ELF-1 (cell line): ENCODE data around the gene ZNF580.
A peak's percentile ranks its signal among the peaks of the same experiment; 100 is the strongest.

Source experiments
- DNase-seq: peaks from one replicate; pipeline ENCODE4 v3.0.0-alpha.2; 2016; ENCODE audit warnings: low read depth, low spot score

The ZNF580 gene

DNA sequence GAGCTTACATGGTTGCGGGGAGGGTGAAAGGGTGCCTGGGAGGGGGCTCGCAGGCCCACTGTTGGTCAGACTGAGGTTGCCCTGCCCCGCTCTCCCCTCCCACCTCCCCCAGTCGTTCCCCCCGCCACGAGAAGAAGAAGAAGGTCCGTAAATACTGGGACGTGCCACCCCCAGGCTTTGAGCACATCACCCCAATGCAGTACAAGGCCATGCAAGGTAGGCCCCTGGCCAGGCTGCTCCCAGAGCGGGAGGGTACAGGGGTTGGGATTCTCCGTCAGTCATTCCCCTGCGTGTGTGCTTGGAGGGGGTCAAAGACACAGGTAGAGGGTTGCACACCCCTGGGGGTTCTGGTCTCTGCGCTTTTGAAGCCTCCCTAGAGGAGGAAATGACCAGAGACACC is 19.6 kb downstream of the ZNF580 start:
- DNase-seq = no peak

- DNase-seq = no peak
These were observed 20.2 kb downstream of the ZNF580 start for GRCh38 chr19:55660991-55661390.

- no peak for DNase-seq
These were observed 21.0 kb downstream of the ZNF580 start for GRCh38 chr19:55661826-55662225.

GRCh38 chr19:55663846-55664536 is 23.2 kb downstream of the ZNF580 start:
- no peak for DNase-seq

- no peak for DNase-seq
These were observed 25.7 kb downstream of the ZNF580 start for GRCh38 chr19:55666343-55667005.

- DNase-seq = no peak
These were observed 26.2 kb downstream of the ZNF580 start for GRCh38 chr19:55667006-55667381.

DNA sequence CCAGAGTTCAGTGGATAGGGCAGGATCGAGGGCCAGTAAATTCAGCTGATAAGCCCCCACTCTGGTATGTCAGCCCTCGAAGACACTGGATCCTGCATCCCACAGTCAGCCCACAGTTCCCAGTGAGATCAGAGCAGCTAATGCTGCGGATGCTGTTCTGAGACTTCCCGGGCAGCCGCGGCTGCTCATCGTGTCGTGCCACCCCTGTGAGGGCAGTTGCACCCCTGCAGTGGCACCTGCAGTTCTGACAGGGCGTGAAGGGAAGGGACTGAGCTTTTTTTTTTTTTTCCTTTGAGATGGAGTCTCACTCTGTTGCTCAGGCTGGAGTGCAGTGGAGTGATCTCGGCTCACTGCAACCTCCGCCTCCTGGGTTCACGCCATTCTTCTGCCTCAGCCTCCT is 26.7 kb downstream of the ZNF580 start:
- no peak for DNase-seq

GRCh38 chr19:55667958-55668357 is 27.2 kb downstream of the ZNF580 start:
- DNase-seq = no peak

GRCh38 chr19:55668603-55669348 is 28.0 kb downstream of the ZNF580 start:
- no peak for DNase-seq

DNA sequence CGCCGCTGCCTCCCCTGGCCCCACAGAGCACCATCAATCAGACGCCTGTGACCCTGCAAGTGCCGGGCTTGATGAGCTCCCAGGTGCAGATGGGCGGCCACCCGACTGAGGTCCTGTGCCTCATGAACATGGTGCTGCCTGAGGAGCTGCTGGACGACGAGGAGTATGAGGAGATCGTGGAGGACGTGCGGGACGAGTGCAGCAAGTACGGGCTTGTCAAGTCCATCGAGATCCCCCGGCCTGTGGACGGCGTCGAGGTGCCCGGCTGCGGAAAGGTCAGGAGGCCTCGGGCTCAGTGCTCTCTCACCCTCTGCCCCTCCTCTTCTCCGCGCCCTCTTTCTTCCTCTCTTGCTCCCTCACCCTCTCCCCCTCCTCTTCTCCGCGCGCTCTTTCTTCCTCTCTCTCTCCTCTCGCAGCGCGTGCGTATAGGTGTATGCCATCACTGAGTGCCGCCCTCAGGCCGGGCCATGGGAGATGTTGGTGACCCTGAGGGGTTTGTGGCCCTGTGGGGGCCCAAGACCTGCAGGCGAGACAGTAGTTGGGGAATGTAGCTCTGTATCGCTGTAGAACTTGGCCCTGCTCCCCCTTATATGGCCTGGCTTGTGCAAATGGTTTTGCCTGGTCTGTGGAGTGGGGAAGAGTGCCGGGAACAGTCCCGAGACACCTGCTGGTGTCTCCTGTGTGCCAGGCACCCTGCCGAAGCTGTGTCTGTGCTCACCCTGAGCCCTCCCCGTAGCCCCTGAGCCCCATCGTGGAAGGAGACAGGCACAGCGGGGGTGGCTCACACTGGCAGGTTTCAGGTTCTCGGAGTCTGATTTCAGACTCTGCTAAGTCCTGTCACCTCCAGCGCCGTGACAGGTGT is 28.8 kb downstream of the ZNF580 start:
- DNase-seq = no peak

- no peak for DNase-seq
These were observed 29.7 kb downstream of the ZNF580 start for GRCh38 chr19:55670280-55671053.

GRCh38 chr19:55671054-55671378 is 30.2 kb downstream of the ZNF580 start:
- DNase-seq = no peak

GRCh38 chr19:55672418-55672817 is 31.6 kb downstream of the ZNF580 start:
- no peak for DNase-seq

GRCh38 chr19:55673465-55673864 is 32.7 kb downstream of the ZNF580 start:
- DNase-seq = no peak

GRCh38 chr19:55673889-55674288 is 33.1 kb downstream of the ZNF580 start:
- DNase-seq = no peak

DNA sequence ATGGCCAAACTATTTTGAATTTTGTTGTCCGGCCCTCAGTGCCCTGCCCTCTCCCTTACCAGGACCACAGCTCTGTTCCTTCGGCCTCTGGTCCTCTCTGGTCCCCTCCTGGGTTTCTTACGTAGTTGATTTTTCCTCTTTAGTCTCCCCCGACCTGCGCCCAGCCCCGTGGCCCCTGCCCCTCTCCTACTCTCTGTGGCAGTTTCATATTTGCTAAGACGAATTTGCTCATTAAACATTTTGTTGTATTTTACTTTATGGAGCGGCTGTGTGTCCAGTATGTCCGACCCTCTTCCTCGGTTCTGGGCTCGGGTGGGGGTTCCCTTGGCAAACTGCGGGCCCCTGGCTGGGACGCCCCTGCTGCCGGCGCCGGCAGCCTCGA is 33.6 kb downstream of the ZNF580 start:
- peak; percentile 25 for DNase-seq

DNA sequence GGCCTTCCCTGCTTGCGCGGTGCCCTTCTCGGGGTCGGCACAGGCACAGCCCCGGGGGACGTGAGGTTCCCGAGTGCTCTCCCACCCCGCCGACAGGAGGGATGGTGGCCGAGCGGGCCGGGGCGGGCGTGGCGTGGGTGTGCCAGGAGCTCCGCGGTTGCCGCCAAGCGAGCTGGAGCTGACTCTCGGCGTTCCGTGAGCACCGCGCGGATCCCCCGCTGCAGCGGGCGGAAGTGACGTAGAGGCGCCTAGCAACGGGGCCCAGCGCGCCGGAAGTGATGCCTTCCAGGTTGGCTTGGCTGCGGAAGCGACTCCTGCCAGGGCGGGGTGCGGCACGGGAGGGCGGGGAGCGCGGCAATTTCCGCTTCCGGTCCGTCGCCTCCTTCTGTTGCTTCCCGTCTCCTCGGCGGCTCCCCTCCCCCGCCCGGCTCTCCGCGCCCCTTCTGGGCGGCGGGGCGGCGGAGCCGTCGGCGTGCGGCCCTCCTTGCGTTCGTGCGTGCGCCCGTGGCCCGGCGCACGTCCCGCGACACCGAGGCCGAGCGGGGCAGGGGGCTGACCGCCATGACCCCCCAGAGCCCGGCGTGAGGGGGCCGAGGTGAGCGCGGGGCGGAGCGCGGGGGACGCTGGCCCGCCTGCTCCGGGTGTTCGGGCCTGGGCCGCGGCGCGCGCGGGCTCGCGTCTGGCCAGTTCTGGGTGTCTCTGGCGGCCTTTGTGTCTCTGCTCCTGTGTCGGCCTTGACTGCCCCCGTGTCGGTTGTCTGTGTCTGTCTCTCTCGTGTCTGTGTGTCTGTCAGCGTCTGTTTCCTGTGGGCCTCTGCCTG is 34.2 kb downstream of the ZNF580 start, which contains the start of gene EPN1:
Gene EPN1, plus strand, starts transcription at position 386 of the 820 bp plus-strand sequence. CDS start 3,402 bp downstream, outside the sequence.
- DNase-seq = peak; percentile 98

DNA sequence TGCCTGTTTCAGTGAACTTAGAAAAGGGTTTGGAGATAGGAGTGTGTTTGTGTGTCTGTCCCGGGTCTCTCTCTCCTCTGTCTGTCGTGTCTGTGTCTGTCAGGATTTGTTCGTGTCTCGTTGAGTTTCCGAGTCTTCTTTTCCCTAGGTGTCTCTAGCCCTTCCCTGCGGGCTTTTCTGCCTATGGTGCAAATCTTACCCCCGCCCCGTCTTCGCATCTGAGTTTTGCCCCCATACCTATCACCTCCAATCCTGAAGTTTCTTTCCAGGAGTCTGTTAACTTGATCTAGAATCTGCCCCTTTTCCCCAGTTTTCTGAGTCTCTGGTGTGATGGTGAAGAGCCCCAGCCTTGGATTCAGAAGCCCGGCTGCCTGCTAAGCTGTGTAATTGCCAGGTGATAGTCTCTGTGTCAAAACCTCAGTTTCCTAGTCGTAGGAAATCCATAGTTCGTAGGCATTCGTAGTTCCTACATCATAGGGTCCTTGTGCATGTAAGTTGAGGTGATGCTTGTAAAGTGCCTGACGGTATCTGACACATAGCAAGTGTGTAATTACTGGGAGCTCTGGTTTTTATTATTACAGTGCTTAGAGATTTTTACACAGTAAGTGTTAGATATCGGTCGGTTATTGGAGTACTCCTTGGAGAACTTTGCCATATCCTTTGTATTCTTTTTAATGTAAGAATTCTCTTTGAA is 35.0 kb downstream of the ZNF580 start:
- DNase-seq = no peak

DNA sequence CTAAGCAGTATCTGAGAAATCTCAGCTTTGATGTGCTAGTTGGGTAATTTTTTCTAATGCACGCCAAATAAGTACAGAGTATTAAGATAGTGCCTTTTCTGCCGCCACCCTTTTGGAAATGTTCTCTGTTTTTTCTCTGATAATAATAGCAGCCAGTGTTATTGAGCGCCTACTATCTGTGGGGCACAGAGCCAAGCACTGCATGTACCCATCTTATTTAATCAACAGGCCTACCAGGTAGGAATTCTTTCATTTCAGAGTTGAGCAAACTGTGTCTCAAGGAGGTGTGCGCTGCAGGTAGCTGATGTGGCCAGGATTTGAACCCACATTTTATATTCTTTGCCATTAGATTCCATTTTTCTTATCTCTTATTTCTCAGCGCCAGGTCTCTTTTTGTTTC is 35.6 kb downstream of the ZNF580 start:
- no peak for DNase-seq
